Stimulated activated CD4-positive, alpha-beta T cell treated with anti-CD3 and anti-CD28 coated beads, Interleukin-4, amount 100 ng/mL, for 24 hours (primary cell): ENCODE data around the gene ZMAT2.
"Not testable (repeated sequence)": the region's sequence is repeated elsewhere in the genome, so short reads cannot be mapped to it uniquely, and the experiment has no call there.

ENCODE experiments used
- DNase-seq: peaks from one replicate; pipeline ENCODE4 v3.0.0-alpha.2; 2020

ZMAT2 gene

DNA sequence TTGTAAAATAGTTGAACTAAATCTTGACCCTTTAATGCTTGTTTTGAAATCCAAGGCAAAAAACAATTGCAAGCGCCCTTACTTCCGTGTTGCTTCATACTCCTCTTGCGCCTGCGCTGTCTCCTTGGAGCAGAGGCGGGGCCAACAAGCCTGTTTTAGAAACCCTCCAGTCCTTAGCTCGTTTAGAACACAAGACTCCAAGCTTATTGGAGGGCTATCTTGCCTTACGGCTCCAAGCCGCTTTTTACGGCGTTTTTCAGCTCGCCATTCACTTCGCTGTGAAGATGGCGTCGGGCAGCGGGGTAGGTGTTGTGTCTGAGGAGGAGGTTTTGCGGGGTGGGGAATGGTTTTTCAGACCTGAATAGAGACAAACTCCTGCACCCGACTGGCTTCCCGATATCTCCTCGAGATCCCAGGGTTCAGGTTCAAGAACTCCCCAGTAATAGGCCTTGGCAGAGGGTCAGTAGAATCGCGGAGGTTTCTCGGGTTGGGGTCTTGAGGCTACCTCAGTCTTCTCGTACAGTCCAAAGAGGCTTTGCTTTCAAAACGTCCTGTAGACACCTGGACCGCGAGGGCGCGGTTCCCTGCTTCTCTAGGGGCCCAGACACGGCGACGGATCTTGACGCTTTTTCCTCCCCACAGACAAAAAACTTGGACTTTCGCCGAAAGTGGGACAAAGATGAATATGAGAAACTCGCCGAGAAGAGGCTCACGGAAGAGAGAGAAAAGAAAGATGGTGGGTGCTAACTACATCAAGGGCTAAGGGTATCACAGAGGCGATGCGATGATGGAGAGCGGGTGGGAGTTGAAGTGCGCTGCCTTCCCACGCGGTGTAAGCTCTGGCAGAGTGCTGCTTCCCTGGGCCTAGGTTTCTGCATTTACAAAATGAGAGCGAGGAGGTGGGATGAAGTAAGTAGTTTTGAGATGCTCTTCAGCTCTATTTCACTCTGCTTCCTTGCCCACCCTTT lies at the start of gene ZMAT2:
Gene ZMAT2 (plus strand): TSS at position 271 of the 968 bp plus-strand sequence. CDS start 14 bp downstream, at position 285.
- DNase-seq: peak; percentile 95

- DNase-seq: no peak
These were observed 41.4 kb upstream of the ZMAT2 start for GRCh38 chr5:140658870-140659269.

DNA sequence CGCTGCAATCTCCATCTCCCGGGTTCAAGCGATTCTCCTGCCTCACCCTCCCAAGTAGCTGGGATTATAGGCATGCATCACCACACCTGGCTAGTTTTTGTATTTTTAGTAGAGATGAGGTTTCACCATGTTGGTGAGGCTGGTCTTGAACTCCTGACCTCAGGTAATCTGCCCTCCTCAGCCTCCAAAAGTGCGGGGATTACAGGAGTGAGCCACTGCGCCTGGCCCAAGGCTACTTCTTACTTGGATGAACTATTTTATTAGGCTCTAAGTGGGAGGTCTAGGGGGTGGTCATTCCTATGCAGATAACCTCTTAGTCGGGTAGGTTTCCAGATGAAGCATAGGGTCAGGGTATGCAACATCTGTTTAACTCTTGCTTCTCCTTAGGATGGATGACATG lies 39.9 kb upstream of the ZMAT2 start:
- DNase-seq: not testable (repeated sequence)

DNA sequence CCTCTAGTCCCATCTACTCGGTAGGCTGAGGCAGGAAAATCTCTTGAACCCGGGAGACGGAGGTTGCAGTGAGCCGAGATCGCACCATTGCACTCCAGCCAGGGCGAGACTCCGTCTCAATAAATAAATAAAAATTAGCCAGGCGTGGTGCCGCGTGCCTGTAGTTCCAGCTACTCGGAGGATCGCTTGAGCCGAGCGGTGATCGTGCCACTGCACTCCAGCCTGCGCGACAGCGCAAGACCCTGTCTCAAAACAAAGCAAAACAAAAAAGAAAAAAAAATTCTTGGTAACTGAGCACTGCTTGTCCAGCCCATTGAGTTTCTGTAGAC lies 36.3 kb upstream of the ZMAT2 start:
- DNase-seq: no peak

- DNase-seq: peak; percentile 97
These were observed 35.7 kb upstream of the ZMAT2 start, which contains the start of gene WDR55 for GRCh38 chr5:140664359-140665119. Gene WDR55 (plus strand): TSS chr5:140664904. CDS start chr5:140664913, 9 bp downstream.

GRCh38 chr5:140671035-140671434 lies 29.2 kb upstream of the ZMAT2 start:
- DNase-seq: not testable (repeated sequence)

DNA sequence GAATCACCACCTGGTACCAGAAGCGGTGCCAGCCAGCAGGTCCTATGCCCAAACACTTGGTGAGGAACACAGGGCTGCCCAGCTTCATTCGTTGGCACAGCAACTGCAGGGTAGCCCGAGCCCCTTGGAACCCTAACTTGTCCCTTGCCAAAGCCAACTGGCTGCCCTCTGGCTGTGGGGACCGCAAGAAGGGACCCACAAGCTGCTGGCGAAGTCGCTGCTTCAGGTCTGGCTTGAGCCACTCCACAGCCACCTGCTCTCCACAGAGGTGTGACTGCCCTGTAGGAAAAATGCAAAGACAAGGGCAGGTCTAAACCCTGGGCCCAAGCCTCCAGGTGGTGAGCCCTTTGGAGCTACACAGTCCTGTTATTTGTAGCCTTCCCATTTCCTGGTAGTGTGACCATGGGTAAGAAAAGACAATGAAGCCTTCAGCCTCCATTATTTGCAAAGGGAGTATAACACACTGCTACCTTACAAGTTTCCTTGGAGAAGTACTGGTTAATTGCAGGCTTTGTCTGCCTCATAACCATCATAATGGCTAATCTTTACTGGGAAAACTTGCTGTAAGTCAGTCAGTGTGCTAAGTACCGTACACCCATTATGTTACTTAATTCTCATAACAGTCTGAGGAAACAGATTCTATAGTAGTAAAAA lies 28.6 kb upstream of the ZMAT2 start:
- no peak for DNase-seq

- no peak for DNase-seq
These were observed 27.6 kb upstream of the ZMAT2 start for GRCh38 chr5:140672455-140673186.

- DNase-seq: no peak
These were observed 26.9 kb upstream of the ZMAT2 start, which contains the start of gene DND1 for GRCh38 chr5:140673187-140673976. Gene DND1 (minus strand): TSS chr5:140673576. CDS start chr5:140673542, 34 bp downstream.

DNA sequence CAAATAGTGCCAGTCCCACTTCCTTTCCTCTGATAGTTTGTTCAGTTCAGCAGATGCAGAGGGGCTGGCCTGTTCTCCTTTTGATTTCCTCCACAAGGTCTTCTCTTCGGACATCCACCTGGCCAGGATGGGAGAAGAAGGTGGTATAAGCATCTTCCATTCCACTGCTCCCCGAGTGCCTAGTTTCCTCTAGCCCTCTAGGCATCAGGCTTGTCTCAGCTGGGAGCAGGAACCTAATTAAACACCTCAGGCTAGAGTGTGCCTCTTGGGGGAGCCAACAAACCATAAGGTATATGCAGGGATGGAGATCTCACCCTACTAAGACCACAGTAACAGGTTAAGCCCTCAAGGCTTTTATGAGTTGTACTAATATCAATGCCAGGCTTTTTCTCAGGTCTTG lies 26.0 kb upstream of the ZMAT2 start:
- no peak for DNase-seq

DNA sequence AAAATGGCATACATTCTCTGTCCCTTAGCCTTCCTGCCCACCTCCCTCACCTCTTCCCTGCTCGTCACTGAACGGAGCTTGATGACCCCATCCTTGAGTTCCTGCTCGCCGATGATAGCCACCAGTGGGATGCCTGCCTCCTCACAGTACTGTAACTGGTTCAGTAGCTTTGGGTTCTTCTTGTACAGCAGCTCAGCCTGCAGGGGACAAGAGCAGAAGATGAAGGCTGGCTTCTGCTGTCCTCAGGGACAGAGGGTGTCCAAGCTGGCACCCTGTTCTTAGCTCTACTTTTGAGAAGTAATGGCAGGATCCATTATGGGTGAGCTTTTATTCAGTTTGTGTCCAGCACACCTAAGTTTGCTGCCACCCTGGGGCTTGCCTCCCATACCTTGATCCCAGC lies 25.6 kb upstream of the ZMAT2 start:
- no peak for DNase-seq

DNA sequence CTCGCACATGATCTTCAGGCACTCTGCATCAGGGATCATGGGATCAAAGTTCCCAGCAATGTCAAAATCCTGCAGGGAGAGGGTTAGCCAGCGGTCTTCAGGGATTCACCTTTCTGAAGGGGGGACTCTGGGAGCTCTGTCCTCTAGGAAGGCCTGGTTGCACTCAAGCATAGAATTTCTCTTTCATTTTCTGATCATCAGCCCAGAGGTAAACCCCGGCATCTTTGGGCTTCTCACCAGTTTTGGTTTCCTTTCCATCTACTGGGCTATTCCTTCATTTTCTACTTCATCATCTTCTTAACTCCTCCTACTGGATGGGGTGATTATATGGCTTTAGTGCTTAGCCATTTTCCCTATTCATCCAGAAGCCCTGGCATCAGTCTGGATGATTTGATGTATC lies 22.3 kb upstream of the ZMAT2 start:
- DNase-seq: no peak

GRCh38 chr5:140678993-140679392 lies 21.3 kb upstream of the ZMAT2 start:
- no peak for DNase-seq

DNA sequence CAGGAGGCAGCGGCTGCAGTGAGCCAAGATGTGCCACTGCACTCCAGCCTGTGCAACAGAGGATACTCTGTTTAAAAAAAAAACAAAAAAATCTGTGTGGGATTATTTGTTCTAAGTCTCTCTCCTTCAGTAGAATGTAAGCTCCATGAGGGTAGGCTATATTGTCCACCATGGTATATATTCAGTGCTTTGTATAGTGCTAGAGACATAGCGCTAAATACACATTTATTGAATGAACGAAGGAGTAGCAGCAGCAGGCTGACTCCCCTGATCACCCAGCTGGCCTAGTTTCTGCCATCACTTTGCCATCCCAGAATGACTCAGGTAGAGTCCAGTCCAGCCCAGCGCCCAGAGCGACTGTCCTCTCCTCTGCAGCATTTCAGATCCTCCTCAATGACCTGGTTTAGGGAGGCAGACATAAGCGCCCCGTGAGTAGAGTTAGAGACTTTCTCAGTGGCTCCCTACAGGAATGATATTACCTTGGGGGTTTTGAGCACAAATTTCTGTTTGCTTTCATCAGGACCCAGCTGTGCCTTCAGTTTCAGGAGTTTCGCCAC lies 9.8 kb upstream of the ZMAT2 start:
- DNase-seq: no peak

- peak; percentile 91 for DNase-seq
These were observed 9.0 kb upstream of the ZMAT2 start, which contains the start of the genes HARS1 and HARS2 for GRCh38 chr5:140690941-140691924. Gene HARS1 (minus strand): TSS chr5:140691370. CDS start chr5:140691304, 66 bp downstream. Gene HARS2 (plus strand): TSS chr5:140691455. CDS start chr5:140691649, 194 bp downstream.

GRCh38 chr5:140694276-140694675 lies 6.0 kb upstream of the ZMAT2 start:
- no peak for DNase-seq

DNA sequence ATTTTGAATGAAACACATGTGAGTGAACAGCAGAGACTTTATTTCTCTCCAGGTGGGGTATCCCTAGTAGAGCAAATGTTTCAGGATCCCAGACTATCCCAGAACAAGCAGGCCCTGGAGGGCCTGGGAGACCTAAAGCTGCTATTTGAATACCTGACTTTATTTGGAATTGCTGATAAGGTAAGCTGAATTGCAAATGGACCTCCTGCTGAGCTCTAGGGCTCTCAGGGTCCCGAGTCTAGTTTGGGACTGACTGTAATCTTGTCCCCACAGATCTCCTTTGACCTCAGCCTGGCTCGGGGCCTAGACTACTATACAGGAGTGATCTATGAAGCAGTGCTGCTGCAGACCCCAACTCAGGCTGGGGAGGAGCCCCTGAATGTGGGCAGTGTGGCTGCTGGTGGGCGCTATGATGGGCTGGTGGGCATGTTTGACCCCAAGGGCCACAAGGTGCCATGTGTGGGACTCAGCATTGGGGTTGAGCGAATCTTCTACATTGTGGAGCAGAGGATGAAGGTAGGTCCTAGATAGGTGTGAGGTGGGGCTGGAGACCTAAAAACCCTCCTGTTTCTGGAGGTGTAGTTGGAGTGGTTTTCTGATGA lies 3.3 kb upstream of the ZMAT2 start:
- DNase-seq: no peak

DNA sequence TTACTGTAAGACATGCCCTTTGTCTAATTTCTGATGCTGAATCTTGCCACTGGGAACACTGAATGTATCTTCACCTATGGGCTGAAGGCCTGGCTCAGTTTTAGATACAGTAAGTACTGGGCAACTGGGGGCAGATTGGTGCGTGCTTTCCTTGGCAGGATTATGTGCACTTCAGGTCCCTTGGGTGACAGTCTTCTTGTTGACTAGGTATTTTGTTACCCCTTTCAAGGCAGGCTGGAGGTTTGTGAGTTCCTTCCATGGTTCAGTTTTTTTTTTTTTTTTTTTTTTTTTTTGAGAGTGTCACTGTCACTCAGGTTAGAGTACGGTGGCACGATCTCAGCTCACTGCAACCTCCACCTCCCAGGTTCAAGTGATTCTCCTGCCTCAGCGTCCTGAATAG lies 7.6 kb downstream of the ZMAT2 start:
- no peak for DNase-seq

DNA sequence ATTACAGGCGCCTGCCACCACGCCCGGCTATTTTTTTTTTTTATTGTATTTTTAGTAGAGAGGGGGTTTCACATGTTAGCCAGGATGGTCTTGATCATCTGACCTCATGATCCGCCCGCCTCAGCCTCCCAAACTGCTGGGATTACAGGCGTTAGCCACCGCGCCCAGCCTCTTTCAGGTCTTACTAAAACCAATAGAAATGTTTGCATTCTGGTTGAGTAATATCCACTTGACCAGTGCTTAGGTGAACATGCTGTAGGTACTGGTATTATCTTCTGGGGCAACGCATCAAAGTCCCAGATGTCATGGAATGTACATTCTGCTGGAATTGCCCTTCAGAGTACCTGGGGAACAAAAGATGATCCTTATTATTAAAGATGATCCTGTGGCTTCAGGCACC lies 8.5 kb downstream of the ZMAT2 start:
- not testable (repeated sequence) for DNase-seq
